Eye (tissue), 1 donor: ENCODE results near the gene SYT6.

Source experiments
- DNase-seq: peaks from one replicate; pipeline ENCODE4 v3.0.0-alpha.2; 2015

The SYT6 gene

DNA sequence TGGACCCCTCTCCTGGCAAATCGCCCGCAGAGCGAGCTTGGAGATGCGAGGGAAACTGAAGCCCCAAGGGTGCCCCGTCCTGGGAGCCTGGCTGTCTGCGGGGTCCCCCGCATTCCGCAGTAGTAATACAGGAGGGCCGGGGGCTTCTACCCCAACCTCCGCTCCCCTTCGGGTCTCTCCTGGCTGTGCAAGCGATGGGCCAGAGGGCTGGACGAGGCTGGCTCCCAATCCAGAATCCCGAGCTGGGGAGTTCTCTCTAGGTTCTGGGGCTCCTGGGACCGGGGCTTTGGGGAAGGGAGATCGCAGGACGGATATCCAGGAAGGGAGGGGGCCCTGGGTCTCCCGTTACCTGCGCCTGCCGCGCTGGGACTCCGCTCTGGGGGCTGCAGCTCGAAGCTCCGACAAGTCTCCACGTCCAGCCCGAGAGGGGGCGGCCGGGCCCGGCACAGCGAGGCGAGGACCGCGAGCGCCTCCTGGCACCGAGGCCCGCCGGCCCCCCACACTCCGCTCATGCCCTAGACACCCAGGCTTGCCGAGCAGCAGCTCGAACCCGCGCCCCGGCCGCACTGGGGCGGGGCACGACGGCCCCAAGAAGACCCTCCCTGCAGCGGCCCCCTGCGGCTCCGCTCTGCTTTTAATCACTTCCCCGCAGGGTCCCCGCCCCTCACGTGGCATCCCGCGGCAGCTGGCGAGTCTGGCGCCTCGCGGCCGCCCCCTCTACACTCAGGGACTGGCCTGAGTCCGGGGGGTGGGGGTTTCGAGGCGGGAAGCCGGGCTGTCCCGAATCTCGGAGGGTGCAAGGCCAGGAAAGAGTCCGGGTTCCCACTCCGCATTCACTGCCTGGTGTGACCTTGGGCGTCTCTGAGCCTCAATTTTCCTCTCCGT lies at the start of gene SYT6:
Gene SYT6, minus strand, starts transcription at position 609 of the 885 bp plus-strand sequence. Its CDS starts 97 bp downstream, at position 512.
- DNase-seq = peak; percentile 57

DNA sequence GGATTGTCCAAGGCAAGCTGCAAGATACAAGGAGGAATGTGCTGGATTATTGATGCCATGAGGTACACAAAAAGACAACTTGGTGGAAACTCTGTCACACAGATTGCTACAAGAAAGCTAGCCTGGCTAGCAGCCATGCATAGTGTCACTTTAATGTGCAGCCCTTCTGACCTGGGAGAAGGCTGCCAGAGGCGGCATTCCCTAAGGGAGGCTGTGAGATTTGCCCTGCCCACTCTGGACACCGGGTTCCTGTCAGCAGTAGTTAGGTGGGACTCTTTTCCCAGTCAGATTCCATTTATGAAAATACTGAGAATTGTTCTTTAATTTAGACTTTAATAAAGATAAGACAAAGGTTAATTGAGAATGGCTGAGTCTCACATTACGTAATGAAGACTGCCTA lies 47.8 kb upstream of the SYT6 start:
- no peak for DNase-seq

GRCh38 chr1:114199017-114199594 lies 45.4 kb upstream of the SYT6 start:
- DNase-seq = no peak

DNA sequence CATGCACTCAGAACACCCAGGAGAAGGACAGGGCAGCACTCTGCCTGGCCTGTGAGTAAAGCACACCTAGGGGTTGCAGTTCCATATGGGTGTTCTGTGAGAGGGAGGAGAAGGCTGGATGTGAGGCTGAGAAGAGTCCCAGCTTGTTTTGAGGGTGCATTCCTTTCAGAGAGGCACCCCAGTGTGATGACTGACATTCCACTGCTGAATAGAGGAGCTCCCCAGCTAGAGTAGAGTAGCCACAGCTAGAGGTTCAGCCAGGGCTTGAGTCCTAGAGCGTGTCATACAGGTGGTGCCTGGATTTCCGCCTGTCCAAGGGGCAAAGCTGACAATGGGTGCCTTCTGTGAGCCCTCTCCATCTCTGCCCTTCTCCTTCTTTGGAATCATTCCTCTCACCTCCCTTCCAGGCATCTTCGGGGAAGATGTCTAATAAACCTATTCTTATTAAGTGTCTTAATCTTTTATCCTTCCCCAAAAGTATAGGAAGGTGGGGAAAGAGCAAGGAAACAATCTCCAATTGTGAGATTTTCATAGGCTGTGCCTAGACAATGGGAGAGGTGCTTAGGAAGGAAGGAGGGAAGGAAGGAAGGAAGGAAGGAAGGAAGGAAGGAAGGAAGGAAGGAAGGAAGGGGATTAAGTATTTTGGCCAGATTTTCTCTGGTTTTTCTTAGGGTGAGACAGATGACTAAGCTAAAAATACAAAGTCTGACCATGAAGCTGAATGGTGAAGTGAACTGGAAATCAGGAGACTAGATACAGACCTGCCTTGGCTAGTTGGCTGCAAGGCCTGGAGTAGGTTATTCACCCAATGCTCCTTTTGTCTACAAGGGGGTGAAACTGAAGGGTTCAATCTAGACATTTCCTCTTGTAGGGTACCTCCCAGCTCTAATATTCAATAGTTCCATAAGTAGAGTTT lies 43.6 kb upstream of the SYT6 start:
- no peak for DNase-seq

- no peak for DNase-seq
Measured at GRCh38 chr1:114195819-114196218, 42.1 kb upstream of the SYT6 start.

DNA sequence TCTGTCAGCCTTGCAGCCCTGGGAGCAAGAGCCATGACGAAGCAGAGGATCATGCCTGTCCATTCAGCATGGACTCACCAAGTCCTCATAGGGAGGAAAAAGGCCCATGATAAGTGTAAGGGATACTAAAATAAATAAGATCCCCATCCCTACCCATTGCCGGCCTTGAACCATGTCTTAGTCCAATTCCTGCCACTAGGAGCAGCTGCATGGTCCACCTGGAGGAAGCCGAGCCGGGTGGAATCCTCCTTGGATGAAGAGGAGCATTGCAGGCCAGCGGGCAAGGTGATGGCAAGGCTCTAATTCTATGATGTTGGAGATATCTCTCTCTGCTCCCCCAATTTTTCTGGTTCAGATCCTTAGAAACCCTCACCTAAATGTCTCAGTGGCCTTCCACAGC lies 38.7 kb upstream of the SYT6 start:
- DNase-seq = no peak

- peak; percentile 39 for DNase-seq
Measured at GRCh38 chr1:114189398-114189797, 35.7 kb upstream of the SYT6 start.

- no peak for DNase-seq
Measured at GRCh38 chr1:114181356-114181755, 27.7 kb upstream of the SYT6 start.

- no peak for DNase-seq
Measured at GRCh38 chr1:114180742-114181141, 27.1 kb upstream of the SYT6 start.

DNA sequence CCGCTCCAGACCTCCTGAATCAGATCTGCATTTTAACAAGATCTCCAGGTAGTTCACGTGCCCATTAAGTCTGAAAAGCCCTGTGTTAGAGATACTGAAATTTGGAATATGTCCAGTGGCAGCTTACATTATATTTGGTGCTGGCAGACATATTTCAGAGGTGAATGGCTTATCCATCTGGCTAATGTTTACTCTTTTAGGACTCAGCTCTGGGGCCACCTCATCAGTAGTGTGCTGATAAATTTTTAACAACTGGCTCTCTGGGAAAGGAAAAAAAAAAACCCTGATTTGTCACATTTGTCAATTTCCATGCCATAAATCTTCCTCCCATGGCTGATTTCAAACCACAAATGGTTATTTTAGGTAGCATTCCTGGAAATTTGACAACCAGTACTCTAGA lies 25.3 kb upstream of the SYT6 start:
- DNase-seq = no peak

- DNase-seq = no peak
Measured at GRCh38 chr1:114177282-114177681, 23.6 kb upstream of the SYT6 start.

- DNase-seq = no peak
Measured at GRCh38 chr1:114176366-114176765, 22.7 kb upstream of the SYT6 start.

GRCh38 chr1:114173680-114174079 lies 20.0 kb upstream of the SYT6 start:
- DNase-seq = no peak

DNA sequence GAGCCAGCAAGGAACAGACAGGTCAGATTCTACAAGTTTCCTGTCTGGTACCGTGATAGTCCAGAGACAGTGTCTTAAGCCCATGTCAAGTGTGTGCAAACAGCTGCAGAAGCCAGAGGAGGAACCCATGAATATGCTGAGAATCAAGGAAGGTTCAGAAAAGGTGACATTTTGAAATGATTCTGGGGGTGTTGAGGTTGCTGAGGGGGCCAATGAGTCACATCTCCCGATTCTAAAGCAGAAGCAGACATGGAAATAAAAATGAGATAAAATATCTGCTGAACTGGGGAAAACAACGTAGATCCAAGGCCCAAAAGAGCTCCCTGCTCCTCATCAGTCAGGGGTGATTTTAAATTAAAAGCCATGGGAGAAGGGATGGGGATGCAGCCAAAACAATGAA lies 15.8 kb upstream of the SYT6 start:
- no peak for DNase-seq

- DNase-seq = no peak
Measured at GRCh38 chr1:114167226-114167625, 13.6 kb upstream of the SYT6 start.

GRCh38 chr1:114164840-114165543 lies 11.3 kb upstream of the SYT6 start:
- DNase-seq = no peak

DNA sequence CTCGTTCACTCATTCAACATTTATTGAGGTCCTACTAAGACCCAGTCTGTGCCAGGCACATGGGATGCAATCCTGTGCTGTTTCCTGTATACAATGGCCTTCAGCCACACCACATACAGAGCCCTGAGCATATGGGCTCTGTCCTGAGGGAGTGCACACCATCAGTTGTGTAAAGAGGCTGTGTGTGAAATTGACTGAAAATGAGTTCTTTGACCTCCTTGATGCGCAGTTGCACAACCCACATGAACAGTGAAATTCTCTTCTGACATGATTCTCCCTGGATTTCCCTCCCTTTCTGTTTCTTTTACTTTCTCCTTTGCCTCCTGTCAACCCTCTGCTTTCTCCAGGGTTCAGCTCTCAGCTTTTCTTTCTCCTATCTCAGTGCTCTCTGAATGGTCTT lies 6.3 kb upstream of the SYT6 start:
- no peak for DNase-seq

DNA sequence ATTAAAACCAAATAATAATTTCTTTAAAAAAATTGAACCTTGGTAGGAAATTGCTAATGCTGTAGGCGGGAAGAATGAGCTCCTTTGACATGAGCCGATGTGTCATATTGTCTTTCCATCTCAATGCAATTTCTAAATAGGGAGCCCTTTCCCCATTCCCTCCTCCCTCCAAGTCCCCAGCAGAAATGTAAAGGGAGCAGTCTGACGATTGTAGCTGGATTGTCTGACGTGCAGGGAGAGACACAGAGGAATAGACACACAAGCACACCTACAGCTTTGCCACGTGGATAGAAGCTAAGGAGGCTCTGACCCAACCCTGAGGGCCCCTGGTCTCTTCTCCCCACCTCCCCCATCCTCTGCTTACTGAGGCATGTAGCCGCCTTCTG lies 3.6 kb upstream of the SYT6 start:
- DNase-seq = no peak

DNA sequence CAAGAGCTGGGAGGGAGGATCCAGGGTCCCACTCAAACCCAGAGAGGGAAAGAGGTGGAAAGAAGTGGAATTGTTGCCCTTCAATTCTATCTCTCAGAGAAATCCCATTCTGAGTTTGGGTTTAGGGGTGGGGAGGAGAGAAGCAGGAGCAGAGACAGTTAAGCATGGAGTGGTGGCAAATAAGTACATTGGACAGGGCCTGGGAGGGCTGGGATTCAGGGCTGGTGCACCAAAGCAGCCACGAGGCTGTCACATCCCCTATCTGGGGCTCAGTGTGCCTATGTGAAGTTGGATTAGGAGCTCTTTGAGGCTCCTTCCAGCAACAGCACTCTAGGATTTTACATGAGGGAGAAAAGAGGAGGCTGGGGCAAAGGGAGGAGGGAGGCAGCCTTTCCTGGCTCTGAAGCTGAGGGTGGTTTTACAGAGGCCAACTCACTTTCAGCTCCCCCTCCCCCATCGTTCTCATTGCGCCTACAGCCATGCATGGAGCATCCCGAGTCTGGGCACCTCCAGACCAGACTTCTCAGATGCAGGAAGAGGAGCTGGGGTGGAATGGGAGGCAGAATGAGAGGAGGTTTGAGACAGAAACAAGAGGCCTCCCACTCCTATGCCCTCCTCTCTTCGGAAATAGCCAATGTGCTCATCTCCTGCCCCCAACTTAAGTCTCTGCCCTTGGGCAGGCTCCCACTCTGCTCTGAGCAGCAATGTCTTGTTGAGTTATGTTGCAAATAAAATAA lies 3.0 kb upstream of the SYT6 start:
- DNase-seq = no peak

- no peak for DNase-seq
Measured at GRCh38 chr1:114155706-114156105, 2.0 kb upstream of the SYT6 start.

DNA sequence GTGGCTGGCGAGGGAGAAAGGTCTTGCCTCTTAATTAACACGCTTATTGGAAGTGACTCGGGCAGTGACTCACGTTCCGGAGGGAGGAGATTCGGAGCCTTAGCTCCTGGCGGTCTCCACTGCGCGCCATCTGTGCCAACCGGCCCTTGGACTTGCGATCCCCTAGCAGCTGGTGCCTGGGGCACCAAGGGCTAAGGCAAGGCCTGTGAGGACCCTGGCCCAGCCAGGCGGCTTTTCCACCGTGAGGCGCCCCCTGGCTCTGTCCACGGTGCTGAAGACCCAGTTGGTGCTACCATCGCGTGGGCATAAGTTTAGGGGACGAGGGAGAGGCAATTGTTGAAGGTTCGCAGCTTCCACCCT lies 1.3 kb upstream of the SYT6 start:
- peak; percentile 80 for DNase-seq
